K562 (cell line): ENCODE measurements around the gene DTNBP1.

Source experiments
- CTCF ChIP-seq, 3 experiments: IDR thresholded peaks in 2 of 3; conservative IDR thresholded peaks in 1 of 3; 2 replicates each; pipeline ENCODE4 v1.5.1; 2011 to 2012; ENCODE audit warnings: low read length in 3 of 3, mild to moderate bottlenecking in 3 of 3, control low read depth in 2 of 3, improper control_type of control experiment in 1 of 3, inconsistent platforms in 1 of 3, low read depth in 1 of 3, mixed read lengths in 1 of 3, moderate library complexity in 1 of 3; ENCODE audit not compliant: insufficient read depth in 2 of 3
- EP300 ChIP-seq: IDR thresholded peaks from 2 replicates; pipeline ENCODE4 v1.6.1; 2012; ENCODE audit warnings: low read length, improper control_type of control experiment
- MAFK ChIP-seq: IDR thresholded peaks from 2 replicates; pipeline ENCODE4 v1.6.1; 2011; ENCODE audit warnings: low read length, improper control_type of control experiment
- MGA ChIP-seq: fragments of 450-650 bp; IDR thresholded peaks from 2 replicates; pipeline ENCODE4 v1.6.1; 2016; ENCODE audit warnings: mild to moderate bottlenecking, moderate library complexity
- PCBP2 ChIP-seq: fragments of 200-400 bp; formaldehyde crosslinking; IDR thresholded peaks from 2 replicates; pipeline ENCODE4 v1.6.1; 2018; ENCODE audit warnings: low read length, low read depth, mild to moderate bottlenecking, moderate library complexity; ENCODE audit not compliant: poor library complexity, severe bottlenecking
- POLR2A ChIP-seq: fragments of 450-650 bp; conservative IDR thresholded peaks from 2 replicates; pipeline ENCODE4 v1.6.1; 2016
- RAD21 ChIP-seq, 2 experiments: fragments of 250-450 bp in 1 of 2; fragments of 450-650 bp in 1 of 2; sonication (Bioruptor Pico) in 1 of 2; formaldehyde crosslinking in 1 of 2; IDR thresholded peaks in 1 of 2; conservative IDR thresholded peaks in 1 of 2; 2 replicates each; pipeline versions ENCODE4 v1.4.0 to v1.8.0; 2020 to 2022; ENCODE audit warnings: mild to moderate bottlenecking in 2 of 2, moderate library complexity in 1 of 2
- REST ChIP-seq, 2 experiments: fragments of 450-650 bp; formaldehyde crosslinking in 1 of 2; IDR thresholded peaks; 2 replicates each; pipeline versions ENCODE4 v1.4.0 to v1.6.1; 2014 to 2020; ENCODE audit warnings: mild to moderate bottlenecking in 2 of 2, borderline replicate concordance in 1 of 2, low read depth in 1 of 2

- TF ChIP-seq MAFK (no peak), CTCF (IDR thresholded peaks at IDR 0.05 in 2 of 3, conservative IDR thresholded peaks at IDR 0.05 in 1 of 3; ENCODE audit: insufficient read depth in 2 of 3, low read depth in 1 of 3, low read length in 3 of 3) (no peak), MGA (no peak), PCBP2 (no peak), RAD21 (CRISPR knock-in tag; conservative IDR thresholded peaks at IDR 0.05 in 1 of 2, IDR thresholded peaks at IDR 0.05 in 1 of 2) (no peak), REST (IDR thresholded peaks at IDR 0.05; ENCODE audit: borderline replicate concordance) (no peak), REST (CRISPR knock-in tag; IDR thresholded peaks at IDR 0.05; ENCODE audit: low read depth) (no peak), EP300 (peak; percentile 6; the same call in 1 of the 2 replicates), POLR2A (no peak)
These were observed 20.4 kb upstream of the DTNBP1 start for GRCh38 chr6:15682965-15683822.
